ENCODE data around the gene ANXA6. TPM values are rescaled to one million over a fixed set of nuclear protein-coding genes. Genes with fewer than 3 reads are reported as not detected.

Gene ANXA6
- 224 TPM for total RNA-seq (ENCODE audit: unreplicated experiment)
- long read RNA-seq, transcript ANXA6-201 (26 exons, 2,593 nt) = major isoform, 24 of 51 reads
- long read RNA-seq, partial matches to known transcripts = 12 of 51 reads
- long read RNA-seq, other reads (novel, unspliced or antisense) = 15 of 51 reads

DNA sequence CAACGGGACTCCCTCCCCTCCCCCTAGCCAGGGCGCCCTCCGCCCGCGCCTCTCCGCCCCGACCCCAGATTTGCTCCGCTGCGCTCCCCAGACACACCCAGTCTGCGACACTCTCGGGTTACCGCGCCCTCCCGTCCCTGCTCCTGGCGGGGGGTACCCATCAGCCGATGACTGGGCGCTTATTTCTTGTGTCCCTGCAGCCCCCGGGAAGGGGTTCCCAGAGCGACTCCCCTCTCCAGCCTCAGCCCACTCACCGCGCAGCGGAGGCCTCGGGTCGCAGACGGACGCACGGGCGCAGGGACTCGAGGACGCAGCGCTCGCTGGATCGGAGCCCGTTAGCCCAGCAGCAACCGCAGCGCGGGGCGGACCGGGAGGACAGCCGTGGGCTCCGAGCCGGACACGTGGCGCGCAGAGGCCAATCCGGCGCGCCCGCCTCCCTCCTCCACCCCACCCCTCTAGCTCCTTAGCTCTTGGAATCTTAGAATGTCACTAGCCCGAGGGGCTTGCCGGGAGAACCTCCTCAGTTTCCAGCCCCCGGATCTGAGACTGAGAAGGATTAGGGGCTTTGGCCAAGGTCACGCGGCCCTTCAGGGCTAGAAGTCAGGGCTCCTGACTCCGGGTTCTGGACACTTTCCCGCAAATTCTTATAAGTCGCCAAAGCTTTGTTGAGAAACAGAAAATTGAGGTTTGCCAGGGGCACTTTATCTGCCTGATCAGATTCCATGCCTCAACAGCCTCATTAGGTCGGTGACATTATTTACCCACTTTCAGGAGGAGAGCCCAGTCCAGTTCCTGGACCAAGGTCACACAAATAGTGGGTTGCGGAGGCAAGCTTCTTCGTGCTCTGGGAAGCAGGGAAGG is at the start of gene ANXA6:
Gene ANXA6, minus strand, starts transcription at position 354 of the 861 bp plus-strand sequence. CDS start 9,878 bp downstream, outside the sequence.
- peak; percentile 74 for DNase-seq (ENCODE audit: low spot score)

DNA sequence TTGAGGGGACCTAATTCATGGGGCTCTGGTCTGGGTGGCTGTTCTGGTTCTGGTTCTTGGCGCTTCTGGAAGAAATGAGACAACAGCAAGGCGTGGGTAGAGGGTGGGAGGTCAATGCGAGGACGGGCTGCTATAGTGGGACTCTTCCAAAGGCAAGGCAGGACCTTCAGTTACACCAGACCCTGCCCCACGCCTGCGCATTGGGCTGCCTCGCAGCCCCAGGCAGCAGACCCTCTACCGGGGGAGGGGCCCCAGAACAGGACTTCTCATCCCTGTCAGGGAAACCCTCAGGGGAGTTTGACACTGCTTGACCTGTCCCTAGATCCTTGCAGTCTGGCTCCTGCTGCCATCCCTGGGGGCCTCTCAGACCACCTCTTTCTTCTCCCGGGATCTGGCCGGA is 47.8 kb upstream of the ANXA6 start:
- no peak for DNase-seq (ENCODE audit: low spot score)
- Mint-ChIP-seq H3K27me3 (ENCODE audit: unreplicated experiment) (no peaks in the 10 kb centered on the region), H3K4me1 (ENCODE audit: unreplicated experiment) (no peaks in the 10 kb centered on the region), H3K9me3 (ENCODE audit: unreplicated experiment) (no peaks in the 10 kb centered on the region), H3K36me3 (ENCODE audit: low read depth, unreplicated experiment) (no peaks in the 10 kb centered on the region), H3K27ac (ENCODE audit: unreplicated experiment) (no peak overlapping the region), H3K4me3 (ENCODE audit: unreplicated experiment) (no peak overlapping the region)
- TF ChIP-seq, protein P1, sequence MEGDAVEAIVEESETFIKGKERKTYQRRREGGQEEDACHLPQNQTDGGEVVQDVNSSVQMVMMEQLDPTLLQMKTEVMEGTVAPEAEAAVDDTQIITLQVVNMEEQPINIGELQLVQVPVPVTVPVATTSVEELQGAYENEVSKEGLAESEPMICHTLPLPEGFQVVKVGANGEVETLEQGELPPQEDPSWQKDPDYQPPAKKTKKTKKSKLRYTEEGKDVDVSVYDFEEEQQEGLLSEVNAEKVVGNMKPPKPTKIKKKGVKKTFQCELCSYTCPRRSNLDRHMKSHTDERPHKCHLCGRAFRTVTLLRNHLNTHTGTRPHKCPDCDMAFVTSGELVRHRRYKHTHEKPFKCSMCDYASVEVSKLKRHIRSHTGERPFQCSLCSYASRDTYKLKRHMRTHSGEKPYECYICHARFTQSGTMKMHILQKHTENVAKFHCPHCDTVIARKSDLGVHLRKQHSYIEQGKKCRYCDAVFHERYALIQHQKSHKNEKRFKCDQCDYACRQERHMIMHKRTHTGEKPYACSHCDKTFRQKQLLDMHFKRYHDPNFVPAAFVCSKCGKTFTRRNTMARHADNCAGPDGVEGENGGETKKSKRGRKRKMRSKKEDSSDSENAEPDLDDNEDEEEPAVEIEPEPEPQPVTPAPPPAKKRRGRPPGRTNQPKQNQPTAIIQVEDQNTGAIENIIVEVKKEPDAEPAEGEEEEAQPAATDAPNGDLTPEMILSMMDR (IDR thresholded peaks at IDR 0.05; ENCODE audit: unreplicated experiment) = no peak

More for the DNA sequence above, at the start of gene ANXA6:
- Mint-ChIP-seq H3K4me3 (ENCODE audit: unreplicated experiment) (peak within 1 kb of the TSS; percentile 93), H3K36me3 (ENCODE audit: low read depth, unreplicated experiment) (peaks cover 5% of the 10 kb centered on the region), H3K27ac (ENCODE audit: unreplicated experiment) (peak within 1 kb of the TSS; percentile 48), H3K4me1 (ENCODE audit: unreplicated experiment) (peaks cover 33% of the 10 kb centered on the region), H3K9me3 (ENCODE audit: unreplicated experiment) (no peaks in the 10 kb centered on the region), H3K27me3 (ENCODE audit: unreplicated experiment) (no peaks in the 10 kb centered on the region)
- TF ChIP-seq, protein P1 (IDR thresholded peaks at IDR 0.05; ENCODE audit: unreplicated experiment) = no peak

DNA sequence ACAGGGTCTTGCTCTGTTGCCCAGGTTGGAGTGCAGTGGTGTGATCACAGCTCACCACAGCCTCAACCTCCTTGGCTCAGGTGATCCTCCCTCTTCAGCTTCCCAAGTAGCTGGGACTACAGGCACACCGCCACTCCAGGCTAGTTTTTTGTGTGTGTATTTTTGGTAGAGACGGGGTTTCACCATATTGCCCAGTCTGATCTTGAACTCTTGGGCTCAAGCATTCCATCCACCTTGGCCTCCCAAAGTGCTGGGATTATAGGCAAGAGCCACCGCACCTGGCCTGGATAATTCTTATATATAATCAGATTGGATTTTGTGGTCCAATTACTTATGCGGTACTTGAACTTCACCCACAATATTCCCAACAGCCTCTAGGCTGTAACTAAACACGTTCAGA is 46.5 kb upstream of the ANXA6 start:
- Mint-ChIP-seq H3K9me3 (ENCODE audit: unreplicated experiment) (no peaks in the 10 kb centered on the region), H3K4me3 (ENCODE audit: unreplicated experiment) (no peak overlapping the region), H3K27ac (ENCODE audit: unreplicated experiment) (no peak overlapping the region), H3K27me3 (ENCODE audit: unreplicated experiment) (no peaks in the 10 kb centered on the region), H3K36me3 (ENCODE audit: low read depth, unreplicated experiment) (no peaks in the 10 kb centered on the region), H3K4me1 (ENCODE audit: unreplicated experiment) (no peaks in the 10 kb centered on the region)
- no peak for DNase-seq (ENCODE audit: low spot score)
- TF ChIP-seq, protein P1 (IDR thresholded peaks at IDR 0.05; ENCODE audit: unreplicated experiment) = no peak

DNA sequence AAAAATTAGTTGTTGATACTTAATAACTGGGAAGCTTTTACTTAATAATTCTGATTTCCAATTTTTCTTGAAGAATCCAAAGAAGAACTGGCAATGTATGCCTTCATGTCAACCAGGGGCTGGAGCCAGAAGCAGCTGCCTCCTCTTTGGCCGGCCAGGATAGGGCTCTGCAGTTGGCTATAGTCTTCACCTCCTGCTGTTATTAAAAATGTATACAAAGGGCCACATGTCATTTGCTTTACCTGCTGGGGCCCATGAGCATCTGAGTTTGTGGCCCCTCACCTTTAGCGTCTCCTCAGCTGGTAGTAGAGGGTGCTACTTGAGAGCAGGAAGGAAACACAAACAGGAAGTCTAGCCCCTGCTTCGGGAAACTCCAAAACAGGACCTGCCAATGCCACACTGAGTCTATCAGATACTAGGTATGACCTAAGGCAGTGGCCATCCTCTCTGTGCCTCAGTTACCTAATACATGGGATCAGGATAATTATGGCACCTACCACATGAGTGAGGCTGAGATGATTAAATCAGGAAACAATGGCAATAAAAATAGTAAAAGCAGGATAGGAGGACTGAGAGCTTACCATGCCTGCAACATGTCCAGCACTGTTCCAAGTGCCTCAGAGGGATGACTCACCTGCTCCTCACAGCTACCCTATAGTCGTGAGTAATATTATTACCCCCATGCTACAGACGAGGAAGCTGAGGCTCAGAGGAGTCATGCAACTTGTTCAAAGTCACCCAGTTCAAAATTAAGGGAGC is 45.0 kb upstream of the ANXA6 start:
- Mint-ChIP-seq H3K9me3 (ENCODE audit: unreplicated experiment) (no peaks in the 10 kb centered on the region), H3K4me1 (ENCODE audit: unreplicated experiment) (no peaks in the 10 kb centered on the region), H3K27me3 (ENCODE audit: unreplicated experiment) (no peaks in the 10 kb centered on the region), H3K27ac (ENCODE audit: unreplicated experiment) (no peak overlapping the region), H3K36me3 (ENCODE audit: low read depth, unreplicated experiment) (no peaks in the 10 kb centered on the region), H3K4me3 (ENCODE audit: unreplicated experiment) (no peak overlapping the region)
- no peak for DNase-seq (ENCODE audit: low spot score)
- TF ChIP-seq, protein P1 (IDR thresholded peaks at IDR 0.05; ENCODE audit: unreplicated experiment) = no peak

Data from endothelial cell (in vitro differentiated cells).